RWPE1 (cell line): ENCODE results near the gene AMER3.
A peak's percentile ranks its signal among the peaks of the same experiment; 100 is the strongest.
"Not testable (repeated sequence)": the region's sequence is repeated elsewhere in the genome, so short reads cannot be mapped to it uniquely, and the experiment has no call there.

Experiments used
- CTCF ChIA-PET: fragments of 350-600 bp; sonication (Branson Sonifier 250); formaldehyde crosslinking; extraction: SDS; loops from one replicate; lab custom pipeline; 2021; lab: Yijun Ruan, JAX
- POLR2A ChIA-PET: fragments of 400-600 bp; formaldehyde crosslinking; extraction: SDS; loops from one replicate; lab custom pipeline; 2020; ENCODE audit warnings: antibody characterized with exemption; ENCODE audit not compliant: low non-redundant PET; lab: Yijun Ruan, JAX
- DNase-seq: peaks from one replicate; pipeline ENCODE4 v3.0.0; 2012; ENCODE audit warnings: low spot score
- H3K27ac ChIP-seq: fragments of 450-650 bp; 2 replicates; pipeline ENCODE4 v1.5.1; 2017
- CTCF ChIP-seq: fragments of 450-650 bp; conservative IDR thresholded peaks from 2 replicates; pipeline ENCODE4 v1.5.1; 2017; ENCODE audit warnings: low read depth, mild to moderate bottlenecking

AMER3 gene, protein sequence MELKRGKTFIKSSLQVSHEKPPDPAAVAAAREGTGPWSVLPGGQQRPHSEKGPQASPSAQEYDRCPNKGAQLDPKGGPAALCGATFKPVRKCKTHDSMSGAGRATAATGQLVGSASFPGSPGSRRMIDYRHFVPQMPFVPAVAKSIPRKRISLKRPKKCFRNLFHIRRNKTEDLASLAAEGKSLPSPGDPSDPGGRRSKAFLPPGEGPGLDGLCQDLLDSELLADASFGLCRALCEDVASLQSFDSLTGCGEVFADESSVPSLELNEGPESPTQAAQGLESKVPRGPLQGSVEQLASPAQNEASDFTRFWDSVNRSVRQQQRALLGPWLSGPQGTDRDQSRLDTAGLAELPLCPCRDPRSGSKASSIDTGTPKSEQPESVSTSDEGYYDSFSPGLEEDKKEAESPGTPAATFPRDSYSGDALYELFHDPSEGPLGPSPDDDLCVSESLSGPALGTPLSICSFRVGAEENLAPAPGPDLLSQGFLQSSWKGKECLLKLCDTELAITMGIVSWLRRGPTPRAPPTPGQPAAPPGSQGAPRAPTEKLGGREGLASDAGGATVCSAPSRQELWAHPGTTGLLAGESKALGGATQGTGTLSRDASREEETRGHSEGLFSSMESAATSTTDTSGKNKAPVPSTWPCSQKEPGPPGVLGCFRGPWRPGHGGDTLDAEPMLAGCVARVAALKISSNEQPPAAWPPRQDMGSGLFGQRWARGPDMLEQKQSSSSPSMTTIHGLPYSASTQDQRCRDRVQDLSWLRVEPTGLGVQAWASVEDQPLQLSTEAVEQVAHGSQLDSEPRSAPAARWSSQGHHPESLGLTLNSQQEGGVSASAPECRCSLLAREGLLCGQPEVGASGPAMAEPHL

DNA sequence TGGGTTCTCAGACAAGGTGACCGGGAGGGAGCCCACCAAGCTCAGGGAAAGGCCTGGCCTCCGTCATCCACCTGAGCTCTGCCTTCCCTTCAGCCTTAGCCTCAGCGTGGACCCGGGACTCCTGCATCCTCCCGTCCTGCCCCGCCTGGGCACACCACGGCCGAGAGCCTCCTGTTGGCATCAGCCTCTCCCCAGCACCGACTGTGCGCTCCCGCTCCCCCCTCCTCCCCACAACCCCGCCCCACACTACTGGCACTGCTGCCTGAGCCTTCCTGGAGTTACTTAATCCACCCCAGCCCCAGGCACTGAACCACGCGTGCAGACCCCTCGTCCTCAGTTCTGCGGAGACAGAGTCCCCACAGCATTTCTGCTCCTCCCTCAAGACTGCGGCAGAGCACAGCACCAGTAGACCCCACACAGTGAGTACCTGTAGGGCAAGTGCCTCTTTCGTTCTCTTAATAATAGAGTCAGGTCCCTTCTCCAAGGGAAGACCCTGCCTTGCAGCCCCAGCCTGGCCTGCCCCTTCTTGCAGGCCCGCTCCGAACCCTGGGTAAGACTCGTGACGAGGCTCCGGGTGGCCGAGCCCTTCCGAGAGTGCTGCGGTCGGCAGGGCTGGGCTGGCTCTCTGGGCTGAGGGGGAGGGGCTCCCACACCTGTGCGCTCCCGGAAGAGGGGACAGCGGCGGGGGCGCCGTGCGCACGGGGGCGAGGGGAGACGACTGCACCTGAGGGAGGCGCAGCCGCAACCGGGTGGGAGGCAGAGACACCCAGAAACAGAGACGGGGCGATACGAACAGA lies at the start of gene AMER3:
AMER3 (plus strand) TSS at position 285 of the 797 bp plus-strand sequence. CDS start 6,533 bp downstream, outside the sequence.
- ChIA-PET POLR2A (no interaction called here), CTCF (interaction anchor here (1.0 kb wide), 1 partner anchor 12 kb away, joined by 3 read pairs; no protein-coding TSS in a partner anchor)
- H3K27ac ChIP-seq = no peak within 1 kb of the TSS
- DNase-seq = no peak
- TF ChIP-seq CTCF = no peak

- POLR2A ChIA-PET = not testable (repeated sequence)
Measured at GRCh38 chr2:130714795-130715194, 40.5 kb upstream of the AMER3 start.

GRCh38 chr2:130720036-130720435 lies 35.3 kb upstream of the AMER3 start:
- H3K27ac ChIP-seq = no peak overlapping the region
- DNase-seq = peak; percentile 40
- TF ChIP-seq CTCF = no peak
- ChIA-PET POLR2A (no interaction called here), CTCF (no interaction called here)

More at GRCh38 chr2:130714795-130715194, 40.5 kb upstream of the AMER3 start:
- H3K27ac ChIP-seq, DNase-seq, CTCF ChIA-PET: not testable (repeated sequence)

- DNase-seq = no peak
- TF ChIP-seq CTCF = no peak
- ChIA-PET POLR2A (no interaction called here), CTCF (no interaction called here)
- no peak overlapping the region for H3K27ac ChIP-seq
Measured at GRCh38 chr2:130720528-130720927, 34.8 kb upstream of the AMER3 start.

DNA sequence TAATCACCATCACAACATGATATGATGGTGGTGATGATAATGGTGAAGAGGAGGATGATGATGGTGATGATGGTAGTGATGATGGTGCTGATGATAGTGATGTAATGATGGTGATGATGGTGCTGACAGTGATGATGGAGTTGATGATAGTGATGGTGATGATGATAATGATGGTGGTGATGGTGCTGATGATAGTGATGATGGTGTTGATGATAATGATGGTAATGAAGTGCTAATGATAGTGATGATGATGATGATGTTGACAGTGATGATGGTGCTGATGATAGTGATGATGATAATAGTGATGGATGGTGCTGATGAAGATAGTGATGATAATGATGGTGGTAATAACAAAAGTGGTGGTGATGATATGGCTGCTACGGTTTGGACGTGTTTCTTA lies 30.9 kb upstream of the AMER3 start:
- ChIA-PET CTCF (no interaction called here), POLR2A (no interaction called here)
- no peak for TF ChIP-seq CTCF
- H3K27ac ChIP-seq = no peak overlapping the region
- DNase-seq = no peak

GRCh38 chr2:130726614-130727180 lies 28.6 kb upstream of the AMER3 start:
- TF ChIP-seq CTCF = no peak
- ChIA-PET CTCF (no interaction called here), POLR2A (no interaction called here)
- DNase-seq = no peak
- H3K27ac ChIP-seq = peak overlapping the region; percentile 56
